K562 (cell line): Measurements from ENCODE around the gene POMT2. TPM values are rescaled to one million over a fixed set of nuclear protein-coding genes. Genes with fewer than 3 reads are reported as not detected.

Source experiments
- ATAC-seq: fragments of 200-7000 bp; cut with Tn5 transposase; 3 replicates; pipeline ENCODE4 v1.9.1; 2020; ENCODE audit warnings: moderate library complexity
- BruUV-seq: library from RNA; stranded (reverse); fragments of 400-500 nt; replicated peaks from 2 replicates; lab custom pipeline; 2021; lab: Mats Ljungman, UMichigan
- CTCF ChIA-PET: fragments of 300-600 bp; formaldehyde crosslinking; extraction: SDS; loops from one replicate; lab custom pipeline; 2021; ENCODE audit warnings: low intra/inter-chr PET ratio; lab: Yijun Ruan, JAX
- POLR2A ChIA-PET: fragments of 300-600, 350-650 bp; sonication (Branson Sonifier 250); formaldehyde crosslinking; extraction: SDS; loops from one replicate; lab custom pipeline; 2021; ENCODE audit warnings: antibody characterized with exemption, inconsistent platforms; lab: Yijun Ruan, JAX
- DNase-seq, 4 experiments: peaks; one replicate each; pipeline versions ENCODE4 v3.0.0 to v3.0.0-alpha.2; 2011 to 2018; ENCODE audit warnings: low spot score in 3 of 4, mixed read lengths in 3 of 4; ENCODE audit errors: extremely low read depth in 1 of 4
- FAIRE-seq: peaks from 2 replicates; lab custom pipeline; 2011; peaks lifted over from hg19 to GRCh38; lab: Jason Lieb, UNC
- H2AFZ ChIP-seq: 2 replicates; pipeline ENCODE4 v1.6.0; 2011; ENCODE audit warnings: low read depth, low read length, control low read depth, inconsistent platforms
- H3K27ac ChIP-seq: fragments of 200-600 bp; 3 replicates; pipeline ENCODE4 v1.8.0; 2011; ENCODE audit warnings: low read depth, mild to moderate bottlenecking, control low read depth, inconsistent platforms, low read length, moderate library complexity, mixed read lengths; ENCODE audit errors: extremely low read depth
- H3K27me3 ChIP-seq, 2 experiments: fragments of 300-600 bp in 1 of 2; 2 replicates in 1 of 2; 3 replicates in 1 of 2; pipeline versions ENCODE4 v1.6.0 to v1.8.0; 2011; ENCODE audit warnings: inconsistent platforms in 2 of 2, low read length in 2 of 2, mild to moderate bottlenecking in 1 of 2, mixed read lengths in 1 of 2, moderate library complexity in 1 of 2; ENCODE audit not compliant: control insufficient read depth in 2 of 2, insufficient read depth in 2 of 2
- H3K36me3 ChIP-seq: fragments of 300-600 bp; 3 replicates; pipeline ENCODE4 v1.8.0; 2011; ENCODE audit warnings: mild to moderate bottlenecking, low read length, inconsistent platforms; ENCODE audit not compliant: control insufficient read depth, insufficient read depth
- H3K4me1 ChIP-seq, 2 experiments: fragments of 200-600 bp in 1 of 2; replicated peaks in 1 of 2; 2 replicates in 1 of 2; 3 replicates in 1 of 2; pipeline versions ENCODE4 v1.5.1 to v1.8.0; 2011; ENCODE audit warnings: inconsistent platforms in 2 of 2, low read length in 2 of 2, mild to moderate bottlenecking in 1 of 2, mixed read lengths in 1 of 2, moderate library complexity in 1 of 2; ENCODE audit not compliant: control insufficient read depth in 2 of 2, insufficient read depth in 2 of 2
- H3K4me2 ChIP-seq: 2 replicates; pipeline ENCODE4 v1.6.1; 2011; ENCODE audit warnings: low read length, control low read depth, inconsistent platforms, mixed read lengths; ENCODE audit not compliant: insufficient read depth
- H3K4me3 ChIP-seq: fragments of 200-600 bp; sonication (generic), shearing (Covaris generic); 2 replicates; pipeline ENCODE4 v1.5.1; 2016; ENCODE audit warnings: control low read depth, inconsistent platforms
- H3K79me2 ChIP-seq: fragments of 200-600 bp; 3 replicates; pipeline ENCODE4 v1.8.0; 2011; ENCODE audit warnings: low read length, inconsistent platforms; ENCODE audit not compliant: control insufficient read depth, insufficient read depth
- H3K9ac ChIP-seq, 2 experiments: 2 replicates each; pipeline versions ENCODE4 v1.6.0 to v1.6.1; 2011; ENCODE audit warnings: low read depth in 2 of 2, low read length in 2 of 2, control low read depth in 1 of 2, inconsistent platforms in 1 of 2, mild to moderate bottlenecking in 1 of 2, mixed read lengths in 1 of 2; ENCODE audit not compliant: insufficient read depth in 1 of 2
- H3K9me1 ChIP-seq: one replicate; pipeline ENCODE4 v1.6.0; 2011; ENCODE audit warnings: inconsistent platforms, mild to moderate bottlenecking, low read length, moderate library complexity; ENCODE audit not compliant: control insufficient read depth, insufficient read depth
- H3K9me3 ChIP-seq: replicated peaks from 2 replicates; pipeline ENCODE4 v1.5.1; 2011; ENCODE audit warnings: low read depth, low read length, inconsistent platforms; ENCODE audit not compliant: control insufficient read depth, insufficient read depth
- H4K20me1 ChIP-seq: replicated peaks from 2 replicates; pipeline ENCODE4 v1.6.1; 2011; ENCODE audit warnings: low read length, inconsistent platforms, mixed read lengths; ENCODE audit not compliant: control insufficient read depth, insufficient read depth
- CCAR2 ChIP-seq: fragments of 200-400 bp; formaldehyde crosslinking; IDR thresholded peaks from 2 replicates; pipeline ENCODE4 v1.6.1; 2017; ENCODE audit warnings: mild to moderate bottlenecking, low read depth, low read length
- CHD2 ChIP-seq: IDR thresholded peaks from 2 replicates; pipeline ENCODE4 v1.6.1; 2011; ENCODE audit warnings: low read depth, low read length
- DNMT1 ChIP-seq: fragments of 450-650 bp; IDR thresholded peaks from 2 replicates; pipeline ENCODE4 v1.6.1; 2016; ENCODE audit warnings: antibody characterized with exemption, mild to moderate bottlenecking
- E2F3 ChIP-seq: fragments of 250-450 bp; sonication (Bioruptor Pico); IDR thresholded peaks from 2 replicates; pipeline ENCODE4 v1.4.0; 2020; ENCODE audit warnings: mild to moderate bottlenecking
- JUN ChIP-seq, 2 experiments: sonication (generic) in 1 of 2; formaldehyde crosslinking in 1 of 2; IDR thresholded peaks; 2 replicates each; pipeline versions ENCODE4 v1.6.1 to v1.8.0; 2012 to 2022; ENCODE audit warnings: borderline replicate concordance in 2 of 2, mild to moderate bottlenecking in 2 of 2, improper control_type of control experiment in 1 of 2, low read depth in 1 of 2, low read length in 1 of 2, missing genetic modification reagents in 1 of 2
- MAZ ChIP-seq, 2 experiments: fragments of 450-650 bp in 1 of 2; sonication (generic) in 1 of 2; formaldehyde crosslinking; IDR thresholded peaks in 1 of 2; conservative IDR thresholded peaks in 1 of 2; 2 replicates each; pipeline versions ENCODE4 v1.4.0 to v1.5.0; 2020; ENCODE audit warnings: mild to moderate bottlenecking in 1 of 2, missing genetic modification reagents in 1 of 2
- NCOA1 ChIP-seq: fragments of 450-650 bp; IDR thresholded peaks from 2 replicates; pipeline ENCODE4 v1.6.1; 2016; ENCODE audit warnings: low read depth
- STAT6 ChIP-seq: sonication (generic); formaldehyde crosslinking; IDR thresholded peaks from 2 replicates; pipeline ENCODE4 v1.8.1; 2023; ENCODE audit warnings: mild to moderate bottlenecking, missing genetic modification reagents
- TGIF2 ChIP-seq: sonication (generic); formaldehyde crosslinking; IDR thresholded peaks from 2 replicates; pipeline ENCODE4 v1.8.1; 2022; ENCODE audit warnings: mild to moderate bottlenecking, missing genetic modification reagents, moderate library complexity
- ZBTB9 ChIP-seq: fragments of 450-650 bp; formaldehyde crosslinking; IDR thresholded peaks from 2 replicates; pipeline ENCODE4 v1.4.0; 2020; ENCODE audit warnings: mild to moderate bottlenecking, moderate library complexity
- ZNF592 ChIP-seq: fragments of 450-650 bp; IDR thresholded peaks from 2 replicates; pipeline ENCODE4 v1.6.1; 2017; ENCODE audit warnings: antibody characterized with exemption, mild to moderate bottlenecking
- WGBS: fragments of 100-300 bp; shearing (Covaris generic); methylation state at CpG from one replicate; pipeline ENCODE4 v1.1.6; 2016; ENCODE audit warnings: low coverage, mixed read lengths; ENCODE audit not compliant: insufficient coverage; ENCODE audit errors: missing lambda C conversion rate; 5-methylcytosine and 5-hydroxymethylcytosine counted together
- in situ Hi-C: fragments of 300-500 bp; cut with MboI; formaldehyde crosslinking; loops from 4 replicates; pipeline ENCODE4 v1.15.0; 2018; ENCODE audit warnings: inconsistent platforms, mixed read lengths
- intact Hi-C: fragments of 100-400 bp; cut with micrococcal nuclease; formaldehyde crosslinking; loops from 2 replicates; pipeline ENCODE4 v1.14.2; 2022
- polyA plus RNA-seq, 8 experiments: library from polyadenylated mRNA; depleted of rRNA in 4 of 8; stranded (reverse) in 5 of 8; unstranded in 3 of 8; fragments of >200 nt; fragmentation: Nextera tagmentation in 2 of 8; fragmentation: Illumina TruSeq in 1 of 8; extraction: Ambion mirVana in 2 of 8; extraction: Trizol in 1 of 8; gene quantifications; 2 replicates each; pipeline versions ENCODE4 v1.2.1 to v1.2.3, GENCODE V29; 2011 to 2014; ENCODE audit warnings: inconsistent platforms in 1 of 8, missing spikeins in 1 of 8
- total RNA-seq, 7 experiments: library from RNA; depleted of rRNA in 6 of 7; stranded (reverse); fragments of >200 nt in 6 of 7; fragmentation: Illumina TruSeq in 2 of 7; extraction: Trizol in 2 of 7; gene quantifications; 2 replicates each; pipeline versions ENCODE4 v1.2.1 to v1.2.3, GENCODE V29; 2011 to 2021; ENCODE audit warnings: low replicate concordance in 1 of 7
- TF ChIP-seq, protein P1 (sequence below): IDR thresholded peaks from 2 replicates; pipeline ENCODE4 v1.6.1; 2011; ENCODE audit warnings: borderline replicate concordance, low read depth, mild to moderate bottlenecking, moderate library complexity, low read length; ENCODE audit not compliant: insufficient read depth, poor library complexity, severe bottlenecking

POMT2 gene
- total and polyA plus RNA-seq, 9 of the 15 experiments (the other 6 are each of a cell fraction or from before 2014, with no cell fraction given) = 0.39 to 16.6 (median 7.8) TPM

GRCh38 chr14:77231721-77232120 is 89.0 kb downstream of the POMT2 start:
- no peak overlapping the region for H3K4me3 ChIP-seq
- no peaks in the 10 kb centered on the region for H3K4me1 ChIP-seq
- no TSS peak for BruUV-seq
- no peak overlapping the region for H3K27ac ChIP-seq
- ChIA-PET CTCF (no interaction called here), POLR2A (no interaction called here)
- intact Hi-C loops (no loop called here), in situ Hi-C loops (no loop called here)
- H3K79me2 ChIP-seq = no peaks in the 10 kb centered on the region
- H3K4me2 ChIP-seq = no peak overlapping the region
- WGBS = 0% methylated on average over 3 of the region's 3 CpGs
- no peaks in the 10 kb centered on the region for H3K9me3 ChIP-seq
- H3K9ac ChIP-seq = no peak overlapping the region
- H3K27me3 ChIP-seq = peaks cover 5 to 23% of the 10 kb centered on the region in 2 experiments; a peak in 4 of 5 replicates
- ATAC-seq (no peak), FAIRE-seq (no peak), DNase-seq (no peak)
- no peak overlapping the region for H2AFZ ChIP-seq
- no peaks in the 10 kb centered on the region for H3K9me1 ChIP-seq
- no peaks in the 10 kb centered on the region for H3K36me3 ChIP-seq
- H4K20me1 ChIP-seq = no peaks in the 10 kb centered on the region
- TF ChIP-seq STAT6 (CRISPR knock-in tag) (no peak), TGIF2 (CRISPR knock-in tag) (no peak), ZNF592 (no peak), CCAR2 (no peak), CHD2 (no peak), MAZ (CRISPR knock-in tag; conservative IDR thresholded peaks at IDR 0.05 in 1 of 2, IDR thresholded peaks at IDR 0.05 in 1 of 2) (no peak), ZBTB9 (CRISPR knock-in tag) (no peak), DNMT1 (no peak), E2F3 (CRISPR knock-in tag) (no peak), NCOA1 (no peak), JUN (IDR thresholded peaks at IDR 0.05; ENCODE audit: borderline replicate concordance, low read depth, low read length) (no peak), JUN (CRISPR knock-in tag; IDR thresholded peaks at IDR 0.05; ENCODE audit: borderline replicate concordance) (no peak)
- TF ChIP-seq, protein P1, sequence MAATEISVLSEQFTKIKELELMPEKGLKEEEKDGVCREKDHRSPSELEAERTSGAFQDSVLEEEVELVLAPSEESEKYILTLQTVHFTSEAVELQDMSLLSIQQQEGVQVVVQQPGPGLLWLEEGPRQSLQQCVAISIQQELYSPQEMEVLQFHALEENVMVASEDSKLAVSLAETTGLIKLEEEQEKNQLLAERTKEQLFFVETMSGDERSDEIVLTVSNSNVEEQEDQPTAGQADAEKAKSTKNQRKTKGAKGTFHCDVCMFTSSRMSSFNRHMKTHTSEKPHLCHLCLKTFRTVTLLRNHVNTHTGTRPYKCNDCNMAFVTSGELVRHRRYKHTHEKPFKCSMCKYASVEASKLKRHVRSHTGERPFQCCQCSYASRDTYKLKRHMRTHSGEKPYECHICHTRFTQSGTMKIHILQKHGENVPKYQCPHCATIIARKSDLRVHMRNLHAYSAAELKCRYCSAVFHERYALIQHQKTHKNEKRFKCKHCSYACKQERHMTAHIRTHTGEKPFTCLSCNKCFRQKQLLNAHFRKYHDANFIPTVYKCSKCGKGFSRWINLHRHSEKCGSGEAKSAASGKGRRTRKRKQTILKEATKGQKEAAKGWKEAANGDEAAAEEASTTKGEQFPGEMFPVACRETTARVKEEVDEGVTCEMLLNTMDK = no peak
